OCI-LY3 (cell line): ENCODE results near the gene DESI1.

Experiments used
- H2AFZ ChIP-seq: fragments of 200-600, 300-600 bp; shearing (Covaris generic); 2 replicates; pipeline ENCODE4 v1.6.0; 2014; ENCODE audit warnings: antibody characterized with exemption, low read depth, low read length
- H3K27ac ChIP-seq: fragments of 200-600, 300-600 bp; sonication (generic); 2 replicates; pipeline ENCODE4 v1.5.1; 2014; ENCODE audit warnings: mild to moderate bottlenecking, low read length, moderate library complexity, mixed read lengths
- H3K27me3 ChIP-seq: fragments of 200-600, 300-600 bp; sonication (generic); 2 replicates; pipeline ENCODE4 v1.6.1; 2014; ENCODE audit warnings: low read depth, low read length, mixed read lengths
- H3K36me3 ChIP-seq: fragments of 200-600, 300-600 bp; sonication (generic); replicated peaks from 2 replicates; pipeline ENCODE3; 2014; ENCODE audit warnings: low read depth, low read length, mixed read lengths
- H3K4me1 ChIP-seq: fragments of 300-600, 200-600 bp; sonication (generic); 2 replicates; pipeline ENCODE4 v1.6.1; 2014; ENCODE audit warnings: low read length, mixed read lengths
- H3K4me2 ChIP-seq: fragments of 200-600, 300-600 bp; sonication (generic); 2 replicates; pipeline ENCODE4 v1.6.1; 2014; ENCODE audit warnings: low read length, mixed read lengths
- H3K4me3 ChIP-seq: fragments of 300-600, 200-600 bp; sonication (generic); 2 replicates; pipeline ENCODE4 v1.5.1; 2014; ENCODE audit warnings: antibody characterized with exemption, mild to moderate bottlenecking, low read length, moderate library complexity
- H3K79me2 ChIP-seq: fragments of 300-600, 200-600 bp; shearing (Covaris generic); 2 replicates; pipeline ENCODE4 v1.6.1; 2014; ENCODE audit warnings: mild to moderate bottlenecking, low read length, mixed read lengths
- H3K9ac ChIP-seq: fragments of 300-600, 200-600 bp; shearing (Covaris generic); 2 replicates; pipeline ENCODE4 v1.6.0; 2014; ENCODE audit warnings: mild to moderate bottlenecking, low read length, moderate library complexity
- H3K9me3 ChIP-seq: fragments of 200-600, 300-600 bp; shearing (Covaris generic); 2 replicates; pipeline ENCODE4 v1.6.1; 2014; ENCODE audit warnings: low read length, mixed read lengths; ENCODE audit not compliant: insufficient read depth
- H4K20me1 ChIP-seq: fragments of 200-600, 300-600 bp; sonication (generic); 2 replicates; pipeline ENCODE4 v1.6.1; 2016; ENCODE audit warnings: low read length, mixed read lengths; ENCODE audit not compliant: insufficient read depth
- EZH2phosphoT487 ChIP-seq: fragments of 200-600 bp; shearing (Covaris generic); IDR thresholded peaks from 2 replicates; pipeline ENCODE4 v1.6.1; 2018; ENCODE audit warnings: antibody characterized with exemption, mixed run types, low read depth
- TF ChIP-seq, protein P1 (sequence below): fragments of 200-600, 300-600 bp; sonication (generic); IDR thresholded peaks from 2 replicates; pipeline ENCODE4 v1.5.1; 2014; ENCODE audit warnings: antibody characterized with exemption, low read length, low read depth

DESI1 gene

DNA sequence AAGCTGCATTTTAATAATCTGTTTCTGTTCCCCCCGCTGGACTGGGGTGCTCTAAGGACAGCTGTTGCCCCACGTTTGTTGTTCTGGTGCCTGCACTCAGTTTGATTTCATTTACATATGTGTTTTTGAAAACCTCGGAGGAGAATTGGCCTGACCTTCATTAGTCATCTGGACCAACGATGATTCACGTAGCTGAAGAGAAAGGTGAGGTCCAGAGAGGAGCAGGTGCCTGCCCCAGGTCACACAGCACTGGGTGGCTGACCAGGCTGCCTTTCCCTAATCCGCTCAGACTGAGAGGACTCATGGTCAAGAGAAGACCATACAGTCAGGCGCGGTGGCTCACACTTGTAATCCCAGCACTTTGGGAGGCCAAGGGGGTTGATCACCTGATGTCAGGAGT, 56.3 kb downstream of the DESI1 start:
- no peak overlapping the region for H3K4me3 ChIP-seq
- no peak overlapping the region for H3K9ac ChIP-seq
- H3K27me3 ChIP-seq, result peaks cover 21% of the 10 kb centered on the region
- H2AFZ ChIP-seq, result no peak overlapping the region
- H3K79me2 ChIP-seq, result no peaks in the 10 kb centered on the region
- H4K20me1 ChIP-seq, result no peaks in the 10 kb centered on the region
- H3K4me2 ChIP-seq, result no peak overlapping the region
- H3K9me3 ChIP-seq, result no peaks in the 10 kb centered on the region
- no peak overlapping the region for H3K27ac ChIP-seq
- no peaks in the 10 kb centered on the region for H3K36me3 ChIP-seq
- TF ChIP-seq, protein P1, sequence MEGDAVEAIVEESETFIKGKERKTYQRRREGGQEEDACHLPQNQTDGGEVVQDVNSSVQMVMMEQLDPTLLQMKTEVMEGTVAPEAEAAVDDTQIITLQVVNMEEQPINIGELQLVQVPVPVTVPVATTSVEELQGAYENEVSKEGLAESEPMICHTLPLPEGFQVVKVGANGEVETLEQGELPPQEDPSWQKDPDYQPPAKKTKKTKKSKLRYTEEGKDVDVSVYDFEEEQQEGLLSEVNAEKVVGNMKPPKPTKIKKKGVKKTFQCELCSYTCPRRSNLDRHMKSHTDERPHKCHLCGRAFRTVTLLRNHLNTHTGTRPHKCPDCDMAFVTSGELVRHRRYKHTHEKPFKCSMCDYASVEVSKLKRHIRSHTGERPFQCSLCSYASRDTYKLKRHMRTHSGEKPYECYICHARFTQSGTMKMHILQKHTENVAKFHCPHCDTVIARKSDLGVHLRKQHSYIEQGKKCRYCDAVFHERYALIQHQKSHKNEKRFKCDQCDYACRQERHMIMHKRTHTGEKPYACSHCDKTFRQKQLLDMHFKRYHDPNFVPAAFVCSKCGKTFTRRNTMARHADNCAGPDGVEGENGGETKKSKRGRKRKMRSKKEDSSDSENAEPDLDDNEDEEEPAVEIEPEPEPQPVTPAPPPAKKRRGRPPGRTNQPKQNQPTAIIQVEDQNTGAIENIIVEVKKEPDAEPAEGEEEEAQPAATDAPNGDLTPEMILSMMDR, result no peak
- no peak for TF ChIP-seq EZH2phosphoT487
- H3K4me1 ChIP-seq, result no peaks in the 10 kb centered on the region

DNA sequence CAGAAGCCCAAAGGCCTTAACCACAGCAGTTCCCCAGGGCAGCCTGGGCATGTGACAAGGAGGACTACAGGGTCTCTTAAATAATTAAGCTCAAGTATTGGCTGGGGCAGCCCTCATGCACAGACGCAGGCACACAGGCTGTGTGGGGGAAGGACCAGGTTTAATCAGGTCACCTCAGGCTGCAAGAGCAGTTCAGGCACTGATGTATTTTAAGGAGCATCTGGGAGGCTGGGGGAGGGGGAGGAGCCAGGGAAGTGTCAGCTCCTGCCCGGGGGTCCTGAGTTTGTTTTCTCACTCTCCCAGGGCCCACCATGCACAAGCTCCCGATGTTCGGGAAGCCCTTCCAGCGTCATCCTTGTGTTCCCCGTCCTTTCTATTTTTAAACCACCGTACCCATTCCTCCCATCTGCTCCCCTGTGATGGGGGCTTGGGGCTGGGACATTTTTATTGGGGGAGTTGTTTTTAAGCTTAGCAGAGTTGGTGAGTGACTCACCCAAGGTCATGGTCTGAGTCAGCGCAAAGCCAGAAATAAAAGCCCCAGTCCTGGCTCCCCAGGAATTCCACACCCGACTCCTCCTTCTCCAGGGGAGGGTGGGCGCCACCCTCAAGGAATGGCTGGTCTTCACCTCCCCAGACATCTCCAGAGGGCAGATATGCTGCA, 57.7 kb downstream of the DESI1 start:
- Histone ChIP-seq H3K4me1 (no peaks in the 10 kb centered on the region), H3K79me2 (no peaks in the 10 kb centered on the region), H3K27ac (no peak overlapping the region), H3K9ac (no peak overlapping the region), H3K36me3 (no peaks in the 10 kb centered on the region), H3K4me3 (no peak overlapping the region), H4K20me1 (no peaks in the 10 kb centered on the region), H2AFZ (no peak overlapping the region), H3K27me3 (peaks cover 21% of the 10 kb centered on the region), H3K9me3 (no peaks in the 10 kb centered on the region), H3K4me2 (no peak overlapping the region)
- TF ChIP-seq, protein P1, result no peak
- TF ChIP-seq EZH2phosphoT487, result no peak

DNA sequence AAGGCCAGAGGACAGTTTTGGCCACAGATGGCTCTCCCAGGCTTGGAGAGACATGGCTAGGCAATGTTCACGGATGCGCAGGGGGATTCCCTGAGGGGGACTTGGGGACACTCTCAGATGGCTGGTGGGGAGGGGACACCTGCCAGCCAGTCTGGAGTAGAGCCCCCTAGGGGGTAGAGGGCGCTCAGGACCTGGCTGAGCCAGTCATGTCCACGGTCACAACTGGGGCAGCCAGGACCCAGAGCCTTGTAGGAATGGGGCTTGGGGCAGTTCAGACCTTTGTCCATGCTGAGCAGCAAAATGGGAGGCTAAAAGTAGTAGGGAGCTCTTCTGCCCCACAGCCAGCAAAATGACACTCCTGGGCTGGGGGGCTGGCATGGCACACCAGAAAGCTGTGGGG, 58.4 kb downstream of the DESI1 start:
- Histone ChIP-seq H3K9ac (no peak overlapping the region), H3K36me3 (no peaks in the 10 kb centered on the region), H3K4me3 (no peak overlapping the region), H3K79me2 (no peaks in the 10 kb centered on the region), H3K4me2 (no peak overlapping the region), H3K4me1 (no peaks in the 10 kb centered on the region), H3K27me3 (peaks cover 21% of the 10 kb centered on the region), H4K20me1 (no peaks in the 10 kb centered on the region), H2AFZ (no peak overlapping the region), H3K27ac (no peak overlapping the region), H3K9me3 (no peaks in the 10 kb centered on the region)
- TF ChIP-seq, protein P1, result no peak
- no peak for TF ChIP-seq EZH2phosphoT487

DNA sequence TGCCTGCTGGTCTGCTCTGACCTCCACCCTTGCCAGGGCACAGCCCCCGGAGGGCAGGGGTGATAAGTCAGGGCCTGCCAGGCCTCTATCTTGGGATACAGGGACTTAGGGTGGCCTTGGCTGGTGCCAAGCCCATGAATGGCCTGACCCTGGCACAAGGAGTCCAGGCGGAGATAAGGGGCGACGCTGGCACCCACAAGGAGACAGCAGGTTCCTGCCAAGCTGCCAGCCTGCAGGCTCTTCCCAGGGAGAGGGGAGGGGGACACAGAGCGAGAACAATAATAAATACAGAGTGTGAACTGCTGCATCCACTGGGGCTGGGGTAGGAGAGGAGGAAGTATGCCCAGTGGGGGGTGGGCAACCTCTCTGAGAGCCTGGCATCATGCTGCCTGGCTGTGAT, 59.1 kb downstream of the DESI1 start:
- TF ChIP-seq, protein P1, result no peak
- TF ChIP-seq EZH2phosphoT487, result no peak
- Histone ChIP-seq H3K4me3 (no peak overlapping the region), H3K79me2 (no peaks in the 10 kb centered on the region), H3K9ac (no peak overlapping the region), H4K20me1 (no peaks in the 10 kb centered on the region), H3K27ac (no peak overlapping the region), H3K36me3 (no peaks in the 10 kb centered on the region), H3K4me1 (no peaks in the 10 kb centered on the region), H2AFZ (no peak overlapping the region), H3K4me2 (no peak overlapping the region), H3K9me3 (no peaks in the 10 kb centered on the region), H3K27me3 (peaks cover 24% of the 10 kb centered on the region)
